Colonic mucosa (tissue), 4 donors: Measurements from ENCODE around the gene LCLAT1. TPM values are rescaled to one million over a fixed set of nuclear protein-coding genes. Genes with fewer than 3 reads are reported as not detected.

ENCODE experiments used
- DNase-seq: peaks from one replicate; pipeline ENCODE4 v3.0.0-alpha.2; 2020
- H3K27ac ChIP-seq: fragments of 200-600 bp; one replicate; pipeline ENCODE4 v1.8.0; 2021
- H3K27me3 ChIP-seq: fragments of 200-600 bp; one replicate; pipeline ENCODE4 v1.8.0; 2021
- H3K36me3 ChIP-seq: fragments of 200-600 bp; one replicate; pipeline ENCODE4 v1.8.0; 2021
- H3K4me1 ChIP-seq: fragments of 200-600 bp; one replicate; pipeline ENCODE4 v1.8.0; 2021; ENCODE audit warnings: mild to moderate bottlenecking
- H3K4me3 ChIP-seq: fragments of 200-600 bp; one replicate; pipeline ENCODE4 v1.8.0; 2021
- H3K9ac ChIP-seq, 2 donors: one replicate each; pipeline ENCODE4 v1.7.0; 2013; ENCODE audit warnings: control low read depth in 2 of 2, low read depth in 2 of 2, low read length in 2 of 2
- H3K9me3 ChIP-seq: fragments of 200-600 bp; one replicate; pipeline ENCODE4 v1.8.0; 2021
- intact Hi-C: fragments of 100-400 bp; cut with DNase I; formaldehyde crosslinking; loops from one replicate; pipeline ENCODE4 v1.14.1; 2022
- total RNA-seq, 2 donors: library from RNA; stranded (reverse); fragmentation: NEBNext Ultra II Directional in 1 of 2; extraction: Animal tissue kit (Norgen Biotek cat#: 25700) in 1 of 2; gene quantifications; one replicate each; pipeline ENCODE4 v1.2.1, GENCODE V29; 2021
- TF ChIP-seq, protein P1 (sequence below): fragments of 200-600 bp; IDR thresholded peaks from one replicate; pipeline ENCODE4 v1.8.0; 2022; ENCODE audit warnings: antibody characterized with exemption, mild to moderate bottlenecking
- donor health status: healthy.
- donor health status: DM: no; HTN: no; CAD: no.
- donor health status: DM: no; HTN: no; CAD: no.

Gene LCLAT1
- total RNA-seq, 2 donors from 2014 or later, result 20.0 to 25.5 TPM

DNA sequence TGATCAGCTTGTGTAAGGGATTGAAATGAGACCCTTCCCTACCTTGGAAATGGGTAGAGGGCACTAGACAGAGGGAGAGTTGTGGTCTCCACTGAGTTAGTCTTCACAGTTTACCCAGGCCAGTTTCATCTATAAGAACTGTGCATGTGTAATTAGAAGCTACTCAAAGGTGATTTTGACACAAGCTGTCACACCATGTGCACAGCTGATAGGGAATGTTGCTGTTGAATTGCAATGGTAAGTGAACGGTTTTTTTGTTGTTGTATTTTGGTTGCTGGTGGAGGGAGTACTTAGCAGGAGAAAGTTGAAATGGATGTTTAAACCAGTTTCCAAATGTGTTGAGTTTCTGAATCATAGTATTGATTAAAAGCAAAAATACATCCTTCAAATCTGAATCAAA lies 168.9 kb downstream of the LCLAT1 start:
- no peaks in the 10 kb centered on the region for H3K4me1 ChIP-seq
- H3K9me3 ChIP-seq, result no peaks in the 10 kb centered on the region
- TF ChIP-seq, protein P1, sequence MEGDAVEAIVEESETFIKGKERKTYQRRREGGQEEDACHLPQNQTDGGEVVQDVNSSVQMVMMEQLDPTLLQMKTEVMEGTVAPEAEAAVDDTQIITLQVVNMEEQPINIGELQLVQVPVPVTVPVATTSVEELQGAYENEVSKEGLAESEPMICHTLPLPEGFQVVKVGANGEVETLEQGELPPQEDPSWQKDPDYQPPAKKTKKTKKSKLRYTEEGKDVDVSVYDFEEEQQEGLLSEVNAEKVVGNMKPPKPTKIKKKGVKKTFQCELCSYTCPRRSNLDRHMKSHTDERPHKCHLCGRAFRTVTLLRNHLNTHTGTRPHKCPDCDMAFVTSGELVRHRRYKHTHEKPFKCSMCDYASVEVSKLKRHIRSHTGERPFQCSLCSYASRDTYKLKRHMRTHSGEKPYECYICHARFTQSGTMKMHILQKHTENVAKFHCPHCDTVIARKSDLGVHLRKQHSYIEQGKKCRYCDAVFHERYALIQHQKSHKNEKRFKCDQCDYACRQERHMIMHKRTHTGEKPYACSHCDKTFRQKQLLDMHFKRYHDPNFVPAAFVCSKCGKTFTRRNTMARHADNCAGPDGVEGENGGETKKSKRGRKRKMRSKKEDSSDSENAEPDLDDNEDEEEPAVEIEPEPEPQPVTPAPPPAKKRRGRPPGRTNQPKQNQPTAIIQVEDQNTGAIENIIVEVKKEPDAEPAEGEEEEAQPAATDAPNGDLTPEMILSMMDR, result no peak
- H3K27me3 ChIP-seq, result no peaks in the 10 kb centered on the region
- intact Hi-C loops, result no loop called here
- DNase-seq, result no peak
- H3K36me3 ChIP-seq, result no peaks in the 10 kb centered on the region
- H3K9ac ChIP-seq, result no peak overlapping the region
- no peak overlapping the region for H3K4me3 ChIP-seq
- no peak overlapping the region for H3K27ac ChIP-seq

DNA sequence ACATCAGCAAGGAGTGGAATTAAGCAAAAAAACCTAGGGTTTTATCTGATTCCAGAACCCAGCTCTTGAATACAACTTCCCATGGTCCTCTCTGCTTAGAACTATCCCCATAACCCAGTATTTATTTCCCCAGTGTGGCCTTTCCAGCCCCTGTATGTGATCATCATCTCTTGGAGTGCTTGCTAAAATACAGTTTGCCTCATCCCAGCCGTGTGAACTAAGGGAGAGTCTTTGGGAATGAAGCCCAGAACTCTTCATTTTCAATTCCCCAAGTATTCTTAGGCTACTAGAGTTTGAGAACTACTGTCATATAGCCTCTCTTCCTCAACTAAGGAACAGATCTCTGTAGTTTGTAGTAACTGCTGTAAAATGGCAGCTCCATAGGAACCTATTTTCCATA lies 173.1 kb downstream of the LCLAT1 start:
- H3K9ac ChIP-seq, result no peak overlapping the region
- no peaks in the 10 kb centered on the region for H3K9me3 ChIP-seq
- no peak overlapping the region for H3K4me3 ChIP-seq
- H3K27ac ChIP-seq, result no peak overlapping the region
- intact Hi-C loops, result no loop called here
- no peaks in the 10 kb centered on the region for H3K27me3 ChIP-seq
- H3K36me3 ChIP-seq, result no peaks in the 10 kb centered on the region
- TF ChIP-seq, protein P1, result no peak
- no peak for DNase-seq
- H3K4me1 ChIP-seq, result no peaks in the 10 kb centered on the region

DNA sequence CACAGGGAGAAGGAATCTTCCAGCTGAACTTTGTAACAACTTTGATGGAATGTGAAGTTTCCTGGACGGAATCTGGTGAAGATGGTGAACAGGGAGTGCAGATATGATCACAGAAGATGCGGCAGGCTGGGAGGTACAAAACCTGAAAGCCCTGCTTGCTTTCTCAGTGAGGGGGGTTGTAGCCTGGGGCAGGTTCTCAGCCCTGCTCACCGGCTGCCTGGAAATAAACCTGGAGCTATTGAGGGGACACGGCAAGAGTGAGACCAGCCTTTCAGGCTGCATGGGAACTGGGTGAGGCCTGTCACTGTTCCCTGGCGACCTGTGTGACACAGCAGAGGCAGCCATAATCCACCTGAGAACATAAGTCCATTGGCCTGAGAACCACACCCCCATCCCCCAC lies 174.8 kb downstream of the LCLAT1 start:
- no peaks in the 10 kb centered on the region for H3K27me3 ChIP-seq
- DNase-seq, result no peak
- no peak overlapping the region for H3K4me3 ChIP-seq
- H3K27ac ChIP-seq, result no peak overlapping the region
- no peaks in the 10 kb centered on the region for H3K4me1 ChIP-seq
- H3K9me3 ChIP-seq, result no peaks in the 10 kb centered on the region
- H3K36me3 ChIP-seq, result no peaks in the 10 kb centered on the region
- H3K9ac ChIP-seq, result no peak overlapping the region
- TF ChIP-seq, protein P1, result no peak
- intact Hi-C loops, result no loop called here

DNA sequence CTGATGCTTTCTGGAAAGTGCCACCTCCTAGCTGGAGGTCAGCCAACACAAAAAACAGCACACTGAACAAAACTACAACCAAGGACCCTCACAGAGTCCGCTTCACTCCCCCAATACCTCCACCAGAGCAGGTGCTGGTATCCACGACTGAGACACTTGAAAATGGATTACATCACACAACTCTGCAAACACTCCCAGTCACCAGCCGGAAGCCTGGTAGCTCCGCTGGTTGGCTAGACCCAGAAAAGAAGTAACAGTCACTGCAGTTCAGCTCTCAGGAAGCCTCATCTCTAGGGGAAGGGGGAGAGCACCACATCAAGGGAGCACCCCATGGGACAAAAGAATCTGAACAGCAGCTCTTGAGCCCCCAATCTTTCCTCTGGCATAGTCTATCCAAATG lies 175.4 kb downstream of the LCLAT1 start:
- Histone ChIP-seq H3K27me3 (no peaks in the 10 kb centered on the region), H3K4me3 (no peak overlapping the region), H3K9me3 (no peaks in the 10 kb centered on the region), H3K9ac (no peak overlapping the region), H3K36me3 (no peaks in the 10 kb centered on the region), H3K4me1 (no peaks in the 10 kb centered on the region), H3K27ac (no peak overlapping the region)
- intact Hi-C loops, result no loop called here
- TF ChIP-seq, protein P1, result no peak
- DNase-seq, result no peak

DNA sequence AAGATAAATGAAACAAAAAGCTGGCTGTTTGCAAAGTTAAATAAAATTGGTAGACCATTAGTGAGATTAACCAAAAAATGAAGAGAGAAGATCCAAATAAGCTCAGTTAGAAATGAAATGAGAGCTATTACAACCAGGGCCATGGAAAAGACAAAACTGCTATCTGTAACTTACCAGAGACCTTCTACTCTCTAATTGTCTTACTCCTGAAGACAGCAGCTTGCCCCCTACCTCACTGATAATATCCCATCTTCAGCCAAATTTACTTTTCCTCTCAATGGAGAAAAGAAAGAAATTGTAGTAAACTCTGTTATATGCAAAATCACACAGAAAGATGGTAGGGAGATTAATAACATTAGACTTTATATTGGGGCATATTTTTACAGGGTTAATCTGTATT lies 178.2 kb downstream of the LCLAT1 start:
- Histone ChIP-seq H3K27me3 (no peaks in the 10 kb centered on the region), H3K9me3 (no peaks in the 10 kb centered on the region), H3K36me3 (no peaks in the 10 kb centered on the region), H3K4me3 (no peak overlapping the region), H3K27ac (no peak overlapping the region), H3K9ac (no peak overlapping the region), H3K4me1 (no peaks in the 10 kb centered on the region)
- intact Hi-C loops, result no loop called here
- DNase-seq, result no peak
- TF ChIP-seq, protein P1, result no peak

DNA sequence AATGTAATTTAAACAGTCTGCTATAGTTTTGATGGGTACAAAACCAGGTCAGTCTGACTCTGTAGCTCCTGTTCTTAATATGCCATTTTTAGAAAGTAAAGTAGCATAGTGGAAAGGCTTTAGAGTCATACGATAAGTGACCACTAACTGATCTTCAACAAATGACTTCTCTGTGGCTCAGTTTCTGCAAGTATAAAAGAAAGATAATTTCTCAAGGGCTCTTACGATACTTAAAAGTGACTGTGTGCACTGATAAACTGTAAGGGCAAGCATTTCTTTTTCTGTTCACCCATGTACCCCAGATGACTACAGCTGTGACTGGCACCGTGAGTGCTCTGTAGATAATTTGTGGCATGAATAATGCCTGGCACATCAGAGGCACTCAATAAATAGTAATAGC lies 178.7 kb downstream of the LCLAT1 start:
- Histone ChIP-seq H3K4me3 (no peak overlapping the region), H3K9me3 (no peaks in the 10 kb centered on the region), H3K27me3 (no peaks in the 10 kb centered on the region), H3K4me1 (no peaks in the 10 kb centered on the region), H3K36me3 (no peaks in the 10 kb centered on the region), H3K9ac (no peak overlapping the region), H3K27ac (no peak overlapping the region)
- no peak for DNase-seq
- intact Hi-C loops, result no loop called here
- TF ChIP-seq, protein P1, result no peak
